Peyer's patch (tissue), 4 donors: ENCODE data around the gene SNRNP25.

ENCODE experiments used
- POLR2A ChIP-seq, 2 donors: fragments of 450-650 bp; IDR thresholded peaks; one replicate each; pipeline ENCODE4 v1.5.1; 2017; ENCODE audit warnings: antibody characterized with exemption in 2 of 2, mild to moderate bottlenecking in 2 of 2, moderate library complexity in 2 of 2
- TF ChIP-seq, protein P1 (sequence below), 6 experiments: fragments of 450-650 bp in 4 of 6; fragments of 200-600 bp in 2 of 6; sonication (generic) in 1 of 6; IDR thresholded peaks; one replicate each; pipeline ENCODE4 v1.5.1; 2017 to 2019; ENCODE audit warnings: antibody characterized with exemption in 6 of 6, mild to moderate bottlenecking in 3 of 6, moderate library complexity in 1 of 6

DNA sequence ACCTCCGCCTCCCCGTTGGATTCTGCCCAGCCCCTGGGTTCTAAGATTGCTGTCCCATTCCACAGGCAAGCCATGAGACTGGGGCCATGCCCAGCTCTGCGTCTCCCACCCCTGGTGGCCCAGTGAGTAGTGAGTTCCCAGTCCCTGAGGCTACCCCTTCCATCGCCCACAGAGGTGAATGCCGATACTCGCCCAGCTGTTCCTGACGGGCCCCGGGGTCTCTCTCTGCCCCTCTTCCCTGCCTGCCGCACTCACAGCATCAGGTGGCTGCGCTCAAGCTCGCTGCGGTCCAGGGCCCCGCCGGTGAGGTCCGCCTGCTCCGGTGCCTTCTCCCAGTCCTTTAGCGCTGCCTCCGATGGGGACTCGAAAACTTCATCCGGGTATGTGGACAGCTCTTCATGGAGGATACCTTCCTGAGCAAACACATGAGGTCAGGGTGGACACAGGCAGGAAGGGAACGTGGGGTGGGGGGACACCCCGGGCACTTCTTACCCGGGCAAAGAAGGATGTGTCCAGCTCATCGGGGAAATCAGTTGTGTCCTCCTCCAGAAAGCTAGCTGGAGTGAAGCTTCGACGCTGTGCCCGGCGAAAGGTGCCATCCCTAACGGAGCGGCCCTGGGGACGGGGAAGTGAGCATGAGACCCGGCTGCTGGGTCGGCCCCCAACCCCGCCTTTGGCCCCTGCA is 8.8 kb downstream of the SNRNP25 start:
- TF ChIP-seq, protein P1, sequence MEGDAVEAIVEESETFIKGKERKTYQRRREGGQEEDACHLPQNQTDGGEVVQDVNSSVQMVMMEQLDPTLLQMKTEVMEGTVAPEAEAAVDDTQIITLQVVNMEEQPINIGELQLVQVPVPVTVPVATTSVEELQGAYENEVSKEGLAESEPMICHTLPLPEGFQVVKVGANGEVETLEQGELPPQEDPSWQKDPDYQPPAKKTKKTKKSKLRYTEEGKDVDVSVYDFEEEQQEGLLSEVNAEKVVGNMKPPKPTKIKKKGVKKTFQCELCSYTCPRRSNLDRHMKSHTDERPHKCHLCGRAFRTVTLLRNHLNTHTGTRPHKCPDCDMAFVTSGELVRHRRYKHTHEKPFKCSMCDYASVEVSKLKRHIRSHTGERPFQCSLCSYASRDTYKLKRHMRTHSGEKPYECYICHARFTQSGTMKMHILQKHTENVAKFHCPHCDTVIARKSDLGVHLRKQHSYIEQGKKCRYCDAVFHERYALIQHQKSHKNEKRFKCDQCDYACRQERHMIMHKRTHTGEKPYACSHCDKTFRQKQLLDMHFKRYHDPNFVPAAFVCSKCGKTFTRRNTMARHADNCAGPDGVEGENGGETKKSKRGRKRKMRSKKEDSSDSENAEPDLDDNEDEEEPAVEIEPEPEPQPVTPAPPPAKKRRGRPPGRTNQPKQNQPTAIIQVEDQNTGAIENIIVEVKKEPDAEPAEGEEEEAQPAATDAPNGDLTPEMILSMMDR (IDR thresholded peaks at IDR 0.05), result no peak
- no peak for TF ChIP-seq POLR2A (IDR thresholded peaks at IDR 0.05)
